H7 (cell line): ENCODE results near the gene GAREM1. TPM values are rescaled to one million over a fixed set of nuclear protein-coding genes. Genes with fewer than 3 reads are reported as not detected.
"Not testable (repeated sequence)": the region's sequence is repeated elsewhere in the genome, so short reads cannot be mapped to it uniquely, and the experiment has no call there.

Source experiments
- DNase-seq: peaks from one replicate; pipeline ENCODE4 v3.0.0; 2012
- H3K27me3 ChIP-seq: 2 replicates; pipeline ENCODE4 v1.6.0; 2011; ENCODE audit warnings: mild to moderate bottlenecking, low read length; ENCODE audit not compliant: control insufficient read depth, insufficient read depth
- H3K36me3 ChIP-seq: replicated peaks from 2 replicates; pipeline ENCODE4 v1.5.1; 2011; ENCODE audit warnings: low read length; ENCODE audit not compliant: control insufficient read depth, insufficient read depth
- H3K4me3 ChIP-seq: 2 replicates; pipeline ENCODE4 v1.5.1; 2011; ENCODE audit warnings: low read depth, mild to moderate bottlenecking, control low read depth, low read length, moderate library complexity; ENCODE audit not compliant: insufficient read depth
- total RNA-seq: library from RNA; depleted of rRNA; stranded (reverse); fragments of >200 nt; shearing (Covaris generic); gene quantifications from 2 replicates; pipeline ENCODE4 v1.2.3, GENCODE V29; 2014; rRNA removed

Gene GAREM1
- 4.9 and 6.5 TPM in 2 replicates for total RNA-seq

GRCh38 chr18:32470714-32471633, at the start of gene GAREM1:
Gene GAREM1 (minus strand): TSS chr18:32470882. CDS start chr18:32470428, 454 bp downstream.
- DNase-seq: peak; percentile 94
- peaks cover 8% of the 10 kb centered on the region for H3K27me3 ChIP-seq

GRCh38 chr18:32511147-32511546, 40.5 kb upstream of the GAREM1 start:
- H3K36me3 ChIP-seq: no peaks in the 10 kb centered on the region
- no peaks in the 10 kb centered on the region for H3K27me3 ChIP-seq
- DNase-seq: no peak
- H3K4me3 ChIP-seq: no peak overlapping the region

More at GRCh38 chr18:32470714-32471633, at the start of gene GAREM1:
- H3K36me3 ChIP-seq: no peaks in the 10 kb centered on the region
- H3K4me3 ChIP-seq: peak within 1 kb of the TSS; percentile 71

- no peaks in the 10 kb centered on the region for H3K36me3 ChIP-seq
- no peak for DNase-seq
- no peaks in the 10 kb centered on the region for H3K27me3 ChIP-seq
- H3K4me3 ChIP-seq: no peak overlapping the region
These were observed 38.4 kb upstream of the GAREM1 start for GRCh38 chr18:32509111-32509510.

- no peak for DNase-seq
- H3K4me3 ChIP-seq: no peak overlapping the region
- H3K36me3 ChIP-seq: no peaks in the 10 kb centered on the region
- H3K27me3 ChIP-seq: no peaks in the 10 kb centered on the region
These were observed 36.4 kb upstream of the GAREM1 start for GRCh38 chr18:32507093-32507492.

- Histone ChIP-seq H3K36me3 (no peaks in the 10 kb centered on the region), H3K4me3 (no peak overlapping the region), H3K27me3 (no peaks in the 10 kb centered on the region)
- DNase-seq: no peak
These were observed 31.3 kb upstream of the GAREM1 start for GRCh38 chr18:32502014-32502413.

GRCh38 chr18:32501242-32501641, 30.6 kb upstream of the GAREM1 start:
- H3K27me3 ChIP-seq, DNase-seq, H3K36me3 ChIP-seq, H3K4me3 ChIP-seq: not testable (repeated sequence)

- Histone ChIP-seq H3K27me3 (no peaks in the 10 kb centered on the region), H3K36me3 (no peaks in the 10 kb centered on the region), H3K4me3 (no peak overlapping the region)
- DNase-seq: no peak
These were observed 12.3 kb upstream of the GAREM1 start for GRCh38 chr18:32483002-32483401.

GRCh38 chr18:32482117-32482516, 11.4 kb upstream of the GAREM1 start:
- no peak for DNase-seq
- Histone ChIP-seq H3K36me3 (no peaks in the 10 kb centered on the region), H3K4me3 (no peak overlapping the region), H3K27me3 (no peaks in the 10 kb centered on the region)

GRCh38 chr18:32480581-32480980, 9.9 kb upstream of the GAREM1 start:
- DNase-seq: no peak
- Histone ChIP-seq H3K36me3 (no peaks in the 10 kb centered on the region), H3K4me3 (no peak overlapping the region), H3K27me3 (no peaks in the 10 kb centered on the region)

- Histone ChIP-seq H3K4me3 (no peak overlapping the region), H3K36me3 (no peaks in the 10 kb centered on the region), H3K27me3 (no peaks in the 10 kb centered on the region)
- DNase-seq: no peak
These were observed 8.1 kb upstream of the GAREM1 start for GRCh38 chr18:32478807-32479206.

GRCh38 chr18:32478317-32478716, 7.6 kb upstream of the GAREM1 start:
- no peaks in the 10 kb centered on the region for H3K27me3 ChIP-seq

GRCh38 chr18:32476106-32476505, 5.4 kb upstream of the GAREM1 start:
- Histone ChIP-seq H3K27me3 (peaks cover 8% of the 10 kb centered on the region), H3K4me3 (no peak overlapping the region), H3K36me3 (no peaks in the 10 kb centered on the region)
- no peak for DNase-seq

More at GRCh38 chr18:32478317-32478716, 7.6 kb upstream of the GAREM1 start:
- DNase-seq: no peak
- Histone ChIP-seq H3K4me3 (no peak overlapping the region), H3K36me3 (no peaks in the 10 kb centered on the region)

- H3K27me3 ChIP-seq, DNase-seq: not testable (repeated sequence)
These were observed 4.4 kb upstream of the GAREM1 start for GRCh38 chr18:32475069-32475468.

GRCh38 chr18:32473325-32473724, 2.6 kb upstream of the GAREM1 start:
- no peaks in the 10 kb centered on the region for H3K36me3 ChIP-seq
- H3K27me3 ChIP-seq: peaks cover 8% of the 10 kb centered on the region
- no peak overlapping the region for H3K4me3 ChIP-seq
- no peak for DNase-seq

More at GRCh38 chr18:32475069-32475468, 4.4 kb upstream of the GAREM1 start:
- not testable (repeated sequence) for H3K36me3 ChIP-seq, H3K4me3 ChIP-seq

- Histone ChIP-seq H3K4me3 (no peak overlapping the region), H3K36me3 (no peaks in the 10 kb centered on the region), H3K27me3 (peaks cover 8% of the 10 kb centered on the region)
- no peak for DNase-seq
These were observed 2.2 kb upstream of the GAREM1 start for GRCh38 chr18:32472841-32473240.
